ENCODE data around the gene LENG1. TPM values are rescaled to one million over a fixed set of nuclear protein-coding genes. Genes with fewer than 3 reads are reported as not detected.
"Not testable (repeated sequence)": the region's sequence is repeated elsewhere in the genome, so short reads cannot be mapped to it uniquely, and the experiment has no call there.

LENG1 gene
- 9.5 TPM for polyA plus RNA-seq
- long read RNA-seq, donor 1, partial matches to known transcripts, result 0 of 4 reads
- long read RNA-seq, donor 1, other reads (novel, unspliced or antisense), result 0 of 4 reads
- long read RNA-seq, donor 2, partial matches to known transcripts, result 0 of 3 reads
- long read RNA-seq, donor 2, other reads (novel, unspliced or antisense), result 0 of 3 reads
- long read RNA-seq, donor 3, transcript LENG1-201 (4 exons, 1,542 nt), result major isoform, 11 of 11 reads
- long read RNA-seq, donor 3, partial matches to known transcripts, result 0 of 11 reads
- long read RNA-seq, donor 3, other reads (novel, unspliced or antisense), result 0 of 11 reads
- long read RNA-seq, donor 4, partial matches to known transcripts, result 0 of 3 reads
- long read RNA-seq, donor 4, other reads (novel, unspliced or antisense), result 0 of 3 reads
- long read RNA-seq, donor 5, partial matches to known transcripts, result 0 of 2 reads
- long read RNA-seq, donor 5, other reads (novel, unspliced or antisense), result 0 of 2 reads
- long read RNA-seq, donor 6, partial matches to known transcripts, result 0 of 3 reads
- long read RNA-seq, donor 6, other reads (novel, unspliced or antisense), result 0 of 3 reads
- long read RNA-seq, donor 7, transcript LENG1-201 (4 exons, 1,542 nt), result major isoform, 7 of 7 reads
- long read RNA-seq, donor 7, partial matches to known transcripts, result 0 of 7 reads
- long read RNA-seq, donor 7, other reads (novel, unspliced or antisense), result 0 of 7 reads
- long read RNA-seq, donor 8, transcript LENG1-201 (4 exons, 1,542 nt), result major isoform, 7 of 28 reads
- long read RNA-seq, donor 8, partial matches to known transcripts, result 21 of 28 reads
- long read RNA-seq, donor 8, other reads (novel, unspliced or antisense), result 0 of 28 reads
- long read RNA-seq, donor 9, transcript LENG1-201 (4 exons, 1,542 nt), result major isoform, 5 of 5 reads
- long read RNA-seq, donor 9, partial matches to known transcripts, result 0 of 5 reads
- long read RNA-seq, donor 9, other reads (novel, unspliced or antisense), result 0 of 5 reads
- long read RNA-seq, donor 10, transcript LENG1-201 (4 exons, 1,542 nt), result major isoform, 11 of 11 reads
- long read RNA-seq, donor 10, partial matches to known transcripts, result 0 of 11 reads
- long read RNA-seq, donor 10, other reads (novel, unspliced or antisense), result 0 of 11 reads
- long read RNA-seq, donor 11, transcript LENG1-201 (4 exons, 1,542 nt), result major isoform, 6 of 6 reads
- long read RNA-seq, donor 11, partial matches to known transcripts, result 0 of 6 reads
- long read RNA-seq, donor 11, other reads (novel, unspliced or antisense), result 0 of 6 reads

- H3K4me3 ChIP-seq (ENCODE audit: low read length), result peak within 1 kb of the TSS; percentile 70
- no CpG with 5 or more reads among the region's 72 CpGs for WGBS (ENCODE audit: insufficient coverage, low lambda C conversion rate)
- peaks cover 33% of the 10 kb centered on the region for H3K4me1 ChIP-seq (ENCODE audit: control insufficient read depth, insufficient read depth, low read length)
- H3K9me3 ChIP-seq (ENCODE audit: control insufficient read depth, low read depth, low read length), result no peaks in the 10 kb centered on the region
- DNase-seq, result peak; percentile 100
- no peaks in the 10 kb centered on the region for H3K27me3 ChIP-seq (ENCODE audit: control insufficient read depth, insufficient read depth, low read length)
- H3K36me3 ChIP-seq (ENCODE audit: control insufficient read depth, insufficient read depth, low read length), result peaks cover 36% of the 10 kb centered on the region
- peak within 1 kb of the TSS; percentile 88 for H3K27ac ChIP-seq (ENCODE audit: low read length)
These were observed at the start of gene LENG1 for GRCh38 chr19:54159352-54160181. Gene LENG1 (minus strand): TSS chr19:54159721. CDS start chr19:54159695, 26 bp downstream.

- Histone ChIP-seq H3K4me3 (ENCODE audit: low read length) (no peak overlapping the region), H3K4me1 (ENCODE audit: control insufficient read depth, insufficient read depth, low read length) (peaks cover 49% of the 10 kb centered on the region), H3K27me3 (ENCODE audit: control insufficient read depth, insufficient read depth, low read length) (no peaks in the 10 kb centered on the region), H3K27ac (ENCODE audit: low read length) (peak overlapping the region; percentile 96), H3K36me3 (ENCODE audit: control insufficient read depth, insufficient read depth, low read length) (peaks cover 49% of the 10 kb centered on the region), H3K9me3 (ENCODE audit: control insufficient read depth, low read depth, low read length) (no peaks in the 10 kb centered on the region)
- WGBS (ENCODE audit: insufficient coverage, low lambda C conversion rate), result 50% methylated on average over 1 of the region's 8 CpGs
- no peak for DNase-seq
These were observed 49.2 kb upstream of the LENG1 start for GRCh38 chr19:54208784-54209057.

- H3K4me1 ChIP-seq (ENCODE audit: control insufficient read depth, insufficient read depth, low read length), result peaks cover 54% of the 10 kb centered on the region
- peak overlapping the region; percentile 96 for H3K27ac ChIP-seq (ENCODE audit: low read length)
- no peaks in the 10 kb centered on the region for H3K27me3 ChIP-seq (ENCODE audit: control insufficient read depth, insufficient read depth, low read length)
- H3K9me3 ChIP-seq (ENCODE audit: control insufficient read depth, low read depth, low read length), result no peaks in the 10 kb centered on the region
- 80% methylated on average over 1 of the region's 18 CpGs for WGBS (ENCODE audit: insufficient coverage, low lambda C conversion rate)
- DNase-seq, result peak; percentile 78 to 87
- peaks cover 54% of the 10 kb centered on the region for H3K36me3 ChIP-seq (ENCODE audit: control insufficient read depth, insufficient read depth, low read length)
- no peak overlapping the region for H3K4me3 ChIP-seq (ENCODE audit: low read length)
These were observed 48.7 kb upstream of the LENG1 start for GRCh38 chr19:54207983-54208783.

- H3K27ac ChIP-seq (ENCODE audit: low read length), result peak overlapping the region; percentile 96
- H3K4me1 ChIP-seq (ENCODE audit: control insufficient read depth, insufficient read depth, low read length), result peaks cover 59% of the 10 kb centered on the region
- H3K9me3 ChIP-seq (ENCODE audit: control insufficient read depth, low read depth, low read length), result no peaks in the 10 kb centered on the region
- no peaks in the 10 kb centered on the region for H3K27me3 ChIP-seq (ENCODE audit: control insufficient read depth, insufficient read depth, low read length)
- peaks cover 60% of the 10 kb centered on the region for H3K36me3 ChIP-seq (ENCODE audit: control insufficient read depth, insufficient read depth, low read length)
- H3K4me3 ChIP-seq (ENCODE audit: low read length), result no peak overlapping the region
- WGBS (ENCODE audit: insufficient coverage, low lambda C conversion rate), result no CpG with 5 or more reads among the region's 5 CpGs
- DNase-seq, result no peak
These were observed 48.1 kb upstream of the LENG1 start for GRCh38 chr19:54207676-54207982.

- not testable (repeated sequence) for H3K9me3 ChIP-seq (ENCODE audit: control insufficient read depth, low read depth, low read length); H3K27me3 ChIP-seq (ENCODE audit: control insufficient read depth, insufficient read depth, low read length); H3K27ac ChIP-seq (ENCODE audit: low read length); DNase-seq; H3K4me3 ChIP-seq (ENCODE audit: low read length)
- peaks cover 64% of the 10 kb centered on the region for H3K36me3 ChIP-seq (ENCODE audit: control insufficient read depth, insufficient read depth, low read length)
- H3K4me1 ChIP-seq (ENCODE audit: control insufficient read depth, insufficient read depth, low read length), result peaks cover 63% of the 10 kb centered on the region
- no CpG with 5 or more reads among the region's 23 CpGs for WGBS (ENCODE audit: insufficient coverage, low lambda C conversion rate)
These were observed 47.7 kb upstream of the LENG1 start for GRCh38 chr19:54207193-54207592.

DNA sequence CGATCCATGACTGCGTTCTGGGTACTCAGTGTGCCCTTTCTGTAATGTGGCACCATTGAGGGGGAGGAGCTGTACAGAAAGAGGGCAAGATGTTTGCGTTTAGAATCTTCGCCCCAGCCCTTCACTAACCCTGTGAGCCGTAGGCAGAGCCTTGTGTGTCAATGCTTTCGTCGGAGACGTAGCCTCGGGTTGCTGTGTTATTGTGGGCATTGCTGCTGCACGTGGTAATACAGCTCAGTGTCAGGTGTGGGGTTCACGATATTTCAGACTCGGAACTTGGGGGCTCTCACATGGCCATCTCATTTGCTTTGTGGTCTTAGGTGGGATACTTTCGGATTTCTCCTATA, 47.3 kb upstream of the LENG1 start:
- Histone ChIP-seq H3K36me3 (ENCODE audit: control insufficient read depth, insufficient read depth, low read length) (peaks cover 68% of the 10 kb centered on the region), H3K27me3 (ENCODE audit: control insufficient read depth, insufficient read depth, low read length) (no peaks in the 10 kb centered on the region), H3K4me3 (ENCODE audit: low read length) (no peak overlapping the region), H3K4me1 (ENCODE audit: control insufficient read depth, insufficient read depth, low read length) (peaks cover 67% of the 10 kb centered on the region), H3K9me3 (ENCODE audit: control insufficient read depth, low read depth, low read length) (no peaks in the 10 kb centered on the region), H3K27ac (ENCODE audit: low read length) (no peak overlapping the region)
- no CpG with 5 or more reads among the region's 13 CpGs for WGBS (ENCODE audit: insufficient coverage, low lambda C conversion rate)
- no peak for DNase-seq

GRCh38 chr19:54206030-54206830, 46.7 kb upstream of the LENG1 start:
- Histone ChIP-seq H3K27me3 (ENCODE audit: control insufficient read depth, insufficient read depth, low read length) (no peaks in the 10 kb centered on the region), H3K27ac (ENCODE audit: low read length) (no peak overlapping the region), H3K36me3 (ENCODE audit: control insufficient read depth, insufficient read depth, low read length) (peaks cover 73% of the 10 kb centered on the region), H3K9me3 (ENCODE audit: control insufficient read depth, low read depth, low read length) (no peaks in the 10 kb centered on the region), H3K4me3 (ENCODE audit: low read length) (no peak overlapping the region), H3K4me1 (ENCODE audit: control insufficient read depth, insufficient read depth, low read length) (peaks cover 66% of the 10 kb centered on the region)
- DNase-seq, result no peak
- 93% methylated on average over 3 of the region's 27 CpGs for WGBS (ENCODE audit: insufficient coverage, low lambda C conversion rate)

- WGBS (ENCODE audit: insufficient coverage, low lambda C conversion rate), result no CpG with 5 or more reads among the region's 4 CpGs
- Histone ChIP-seq H3K4me1 (ENCODE audit: control insufficient read depth, insufficient read depth, low read length) (peaks cover 57% of the 10 kb centered on the region), H3K4me3 (ENCODE audit: low read length) (no peak overlapping the region), H3K27me3 (ENCODE audit: control insufficient read depth, insufficient read depth, low read length) (no peaks in the 10 kb centered on the region), H3K36me3 (ENCODE audit: control insufficient read depth, insufficient read depth, low read length) (peaks cover 73% of the 10 kb centered on the region), H3K27ac (ENCODE audit: low read length) (no peak overlapping the region), H3K9me3 (ENCODE audit: control insufficient read depth, low read depth, low read length) (no peaks in the 10 kb centered on the region)
- DNase-seq, result no peak
These were observed 45.4 kb upstream of the LENG1 start for GRCh38 chr19:54204767-54205468.
